ENCODE data around the gene GHRH. TPM values are rescaled to one million over a fixed set of nuclear protein-coding genes. Genes with fewer than 3 reads are reported as not detected.
A peak's percentile ranks its signal among the peaks of the same experiment; 100 is the strongest.

GHRH gene
- total RNA-seq, 1 donor from 2014 or later: not detected

DNA sequence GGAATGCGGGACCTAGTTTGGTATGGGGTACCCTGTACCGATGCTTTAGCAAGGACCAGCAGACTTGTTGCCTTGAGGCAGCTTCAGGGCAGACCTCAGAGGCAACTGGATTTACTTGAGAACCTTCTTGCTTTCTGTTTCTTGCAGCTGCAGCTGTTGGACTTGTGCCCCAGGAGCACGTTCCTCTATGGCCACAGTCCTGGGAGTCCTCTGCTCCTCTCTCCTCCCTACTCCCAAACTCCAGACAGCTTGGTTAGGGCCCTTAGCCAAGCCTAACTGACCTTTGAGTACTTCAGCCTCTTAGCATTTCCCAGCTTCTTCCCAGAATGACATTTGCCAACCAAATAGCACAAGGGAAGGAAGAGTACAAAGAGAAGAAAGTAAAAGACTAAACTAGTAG lies 34.7 kb downstream of the GHRH start:
- H3K4me3 Mint-ChIP-seq (ENCODE audit: low read depth): no peak overlapping the region
- TF ChIP-seq, protein P1, sequence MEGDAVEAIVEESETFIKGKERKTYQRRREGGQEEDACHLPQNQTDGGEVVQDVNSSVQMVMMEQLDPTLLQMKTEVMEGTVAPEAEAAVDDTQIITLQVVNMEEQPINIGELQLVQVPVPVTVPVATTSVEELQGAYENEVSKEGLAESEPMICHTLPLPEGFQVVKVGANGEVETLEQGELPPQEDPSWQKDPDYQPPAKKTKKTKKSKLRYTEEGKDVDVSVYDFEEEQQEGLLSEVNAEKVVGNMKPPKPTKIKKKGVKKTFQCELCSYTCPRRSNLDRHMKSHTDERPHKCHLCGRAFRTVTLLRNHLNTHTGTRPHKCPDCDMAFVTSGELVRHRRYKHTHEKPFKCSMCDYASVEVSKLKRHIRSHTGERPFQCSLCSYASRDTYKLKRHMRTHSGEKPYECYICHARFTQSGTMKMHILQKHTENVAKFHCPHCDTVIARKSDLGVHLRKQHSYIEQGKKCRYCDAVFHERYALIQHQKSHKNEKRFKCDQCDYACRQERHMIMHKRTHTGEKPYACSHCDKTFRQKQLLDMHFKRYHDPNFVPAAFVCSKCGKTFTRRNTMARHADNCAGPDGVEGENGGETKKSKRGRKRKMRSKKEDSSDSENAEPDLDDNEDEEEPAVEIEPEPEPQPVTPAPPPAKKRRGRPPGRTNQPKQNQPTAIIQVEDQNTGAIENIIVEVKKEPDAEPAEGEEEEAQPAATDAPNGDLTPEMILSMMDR (IDR thresholded peaks at IDR 0.05; ENCODE audit: unreplicated experiment): no peak
- H3K9me3 Mint-ChIP-seq (ENCODE audit: low read depth): no peaks in the 10 kb centered on the region
- H3K4me1 Mint-ChIP-seq (ENCODE audit: low read depth): no peaks in the 10 kb centered on the region
- no peak for DNase-seq (ENCODE audit: low spot score, unreplicated experiment)
- H3K27me3 Mint-ChIP-seq: no peaks in the 10 kb centered on the region
- peaks cover 22% of the 10 kb centered on the region for H3K36me3 Mint-ChIP-seq (ENCODE audit: insufficient read depth)
- no peak overlapping the region for H3K27ac Mint-ChIP-seq

DNA sequence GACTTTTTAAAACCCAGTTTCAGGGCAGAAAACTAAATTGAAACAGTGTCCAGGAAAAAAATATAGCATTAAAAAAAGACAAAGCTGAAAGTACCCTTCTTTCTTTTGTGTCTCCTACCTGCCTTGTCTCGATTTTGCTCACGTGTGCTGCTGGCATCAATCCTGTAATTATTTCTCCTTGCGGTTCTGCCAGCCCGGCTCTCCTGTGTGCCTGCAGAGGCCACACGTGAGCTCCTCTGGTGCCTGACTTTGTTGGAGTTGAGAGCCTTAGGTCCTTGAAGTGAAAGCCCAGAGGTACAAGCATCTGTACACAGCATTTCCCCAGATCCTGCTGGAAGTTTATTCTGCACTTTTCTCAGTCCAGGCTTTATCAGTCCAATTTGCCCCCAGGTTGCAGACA lies 36.5 kb downstream of the GHRH start:
- peaks cover 17% of the 10 kb centered on the region for H3K36me3 Mint-ChIP-seq (ENCODE audit: insufficient read depth)
- peak overlapping the region; percentile 56 for H3K27ac Mint-ChIP-seq
- no peak for DNase-seq (ENCODE audit: low spot score, unreplicated experiment)
- H3K4me3 Mint-ChIP-seq (ENCODE audit: low read depth): no peak overlapping the region
- H3K9me3 Mint-ChIP-seq (ENCODE audit: low read depth): no peaks in the 10 kb centered on the region
- H3K27me3 Mint-ChIP-seq: no peaks in the 10 kb centered on the region
- TF ChIP-seq, protein P1 (IDR thresholded peaks at IDR 0.05; ENCODE audit: unreplicated experiment): no peak
- H3K4me1 Mint-ChIP-seq (ENCODE audit: low read depth): no peaks in the 10 kb centered on the region

DNA sequence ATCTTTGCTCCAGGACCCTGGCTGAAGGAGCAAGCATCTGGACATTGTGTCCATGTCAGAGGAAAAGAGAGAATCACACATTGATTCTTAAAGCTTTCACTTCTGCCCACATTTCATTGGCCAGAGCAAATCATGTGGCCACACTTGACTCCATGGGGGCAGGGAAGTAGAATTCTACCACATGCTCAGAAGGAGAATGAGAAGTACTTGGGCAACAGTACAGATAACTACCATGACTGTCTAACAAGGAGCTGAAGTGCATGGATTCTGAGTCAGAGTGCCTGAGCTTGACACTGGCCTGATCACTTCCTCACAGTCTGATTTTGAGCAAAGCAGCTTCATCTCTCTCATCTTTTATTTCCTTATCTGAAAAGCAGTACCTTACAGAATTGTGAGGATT lies 38.6 kb downstream of the GHRH start:
- Mint-ChIP-seq H3K4me1 (ENCODE audit: low read depth) (no peaks in the 10 kb centered on the region), H3K27ac (no peak overlapping the region), H3K4me3 (ENCODE audit: low read depth) (no peak overlapping the region), H3K27me3 (no peaks in the 10 kb centered on the region), H3K9me3 (ENCODE audit: low read depth) (no peaks in the 10 kb centered on the region), H3K36me3 (ENCODE audit: insufficient read depth) (peaks cover 17% of the 10 kb centered on the region)
- no peak for DNase-seq (ENCODE audit: low spot score, unreplicated experiment)
- TF ChIP-seq, protein P1 (IDR thresholded peaks at IDR 0.05; ENCODE audit: unreplicated experiment): no peak

DNA sequence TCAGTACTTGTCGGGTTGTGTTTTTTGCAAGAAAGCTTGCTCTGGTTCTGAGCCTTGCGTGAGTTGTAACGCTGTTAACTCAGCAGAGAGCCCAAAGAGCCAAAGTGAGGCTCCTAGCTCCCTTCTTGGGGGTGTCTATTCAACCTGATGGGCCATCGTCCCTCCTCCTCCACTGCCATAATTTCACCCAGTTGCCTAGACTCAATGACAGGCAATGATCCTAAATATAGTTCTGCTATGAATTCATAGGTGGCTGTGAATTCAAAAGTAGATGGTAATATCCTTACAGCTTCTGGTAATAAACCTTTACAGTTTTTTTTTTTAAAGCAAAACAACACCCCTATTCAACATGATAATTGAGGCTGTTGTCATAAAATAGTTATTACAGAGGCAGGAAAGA lies 39.5 kb downstream of the GHRH start:
- Mint-ChIP-seq H3K36me3 (ENCODE audit: insufficient read depth) (peaks cover 15% of the 10 kb centered on the region), H3K9me3 (ENCODE audit: low read depth) (no peaks in the 10 kb centered on the region), H3K4me3 (ENCODE audit: low read depth) (no peak overlapping the region), H3K4me1 (ENCODE audit: low read depth) (no peaks in the 10 kb centered on the region), H3K27me3 (no peaks in the 10 kb centered on the region), H3K27ac (no peak overlapping the region)
- TF ChIP-seq, protein P1 (IDR thresholded peaks at IDR 0.05; ENCODE audit: unreplicated experiment): no peak
- no peak for DNase-seq (ENCODE audit: low spot score, unreplicated experiment)

DNA sequence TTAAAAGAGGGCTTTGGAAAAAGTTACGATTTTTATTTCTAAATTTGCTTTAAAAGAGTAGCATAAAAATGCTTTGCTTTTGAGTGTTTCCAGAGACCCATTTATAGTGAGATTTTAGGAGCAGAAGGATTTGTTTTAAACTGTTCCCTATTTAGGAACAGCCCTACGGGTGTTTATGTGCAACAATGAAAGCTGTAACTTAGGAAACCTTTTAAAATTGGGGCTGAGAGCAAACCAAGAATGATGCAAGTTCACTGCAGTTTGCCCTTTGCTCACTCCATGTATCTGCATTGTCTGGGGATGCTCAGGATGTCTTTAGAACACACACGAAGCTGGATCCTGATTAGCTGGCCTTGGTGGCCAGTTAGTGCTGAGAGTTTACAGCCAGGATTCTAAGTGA lies 40.9 kb downstream of the GHRH start:
- H3K4me3 Mint-ChIP-seq (ENCODE audit: low read depth): no peak overlapping the region
- H3K27ac Mint-ChIP-seq: no peak overlapping the region
- H3K4me1 Mint-ChIP-seq (ENCODE audit: low read depth): no peaks in the 10 kb centered on the region
- H3K27me3 Mint-ChIP-seq: no peaks in the 10 kb centered on the region
- no peaks in the 10 kb centered on the region for H3K9me3 Mint-ChIP-seq (ENCODE audit: low read depth)
- DNase-seq (ENCODE audit: low spot score, unreplicated experiment): no peak
- H3K36me3 Mint-ChIP-seq (ENCODE audit: insufficient read depth): peaks cover 19% of the 10 kb centered on the region
- TF ChIP-seq, protein P1 (IDR thresholded peaks at IDR 0.05; ENCODE audit: unreplicated experiment): no peak

All from progenitor cell of endocrine pancreas (in vitro differentiated cells).